HPDE6-E6E7 (cell line): Measurements from ENCODE around the gene PKD1.
"Not testable (repeated sequence)": the region's sequence is repeated elsewhere in the genome, so short reads cannot be mapped to it uniquely, and the experiment has no call there.

Source experiments
- DNase-seq: peaks from one replicate; pipeline ENCODE4 v3.0.0; 2011; ENCODE audit warnings: missing footprints; ENCODE audit errors: extremely low spot score

The PKD1 gene

DNA sequence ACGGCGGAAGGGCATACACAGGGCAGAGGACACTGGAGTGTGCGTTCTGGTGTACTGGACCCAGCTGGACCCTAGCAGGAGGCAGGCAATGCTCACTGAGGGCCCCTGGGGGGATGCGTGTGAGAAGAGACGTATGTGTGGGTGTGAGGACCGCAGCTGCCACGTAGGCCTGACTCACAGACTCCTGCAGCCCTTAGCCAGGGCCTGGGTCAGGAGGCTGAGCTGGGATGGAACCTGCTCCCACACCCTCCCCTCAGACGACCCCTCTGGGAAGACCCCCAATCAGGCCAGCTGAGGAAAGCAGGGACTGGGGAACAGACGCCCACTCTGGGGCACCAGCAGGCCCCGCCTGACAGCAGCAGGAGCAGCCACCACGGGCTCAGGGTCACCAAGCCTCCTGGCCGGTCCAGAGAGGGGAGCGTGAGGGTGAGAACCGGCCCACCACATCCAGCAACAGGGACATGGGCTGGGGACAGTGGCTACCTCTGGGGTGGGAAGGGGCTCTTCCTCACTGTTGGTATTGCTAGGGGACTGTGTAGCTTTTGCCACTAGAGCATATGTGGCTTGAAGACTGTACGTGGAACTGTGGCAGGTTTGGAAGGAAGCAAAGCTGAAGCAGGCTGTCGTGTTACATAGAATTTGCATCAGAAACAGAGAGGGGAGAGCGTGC lies 28.4 kb downstream of the PKD1 start:
- DNase-seq = not testable (repeated sequence)

GRCh38 chr16:2106211-2106610 lies 29.5 kb downstream of the PKD1 start:
- DNase-seq = not testable (repeated sequence)

DNA sequence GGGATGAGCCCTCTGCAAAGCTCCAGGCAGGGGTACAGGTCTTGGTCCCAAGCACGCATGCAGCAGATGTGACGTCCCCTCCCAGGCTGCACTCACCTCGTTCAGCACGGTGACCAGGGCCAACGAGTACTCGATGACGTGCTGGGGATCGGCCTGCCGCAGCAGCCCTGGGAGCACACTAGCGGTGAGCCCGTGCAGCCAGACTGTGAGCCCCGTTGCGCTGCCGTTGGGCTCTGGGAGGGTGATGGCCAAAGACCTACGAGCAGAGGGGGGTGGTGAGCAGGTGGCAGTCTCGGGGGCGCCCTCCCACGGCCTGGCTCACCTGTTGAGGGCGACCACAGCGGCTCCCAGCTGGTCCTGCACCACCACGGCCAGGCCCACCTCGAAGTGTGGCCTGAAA lies 29.9 kb downstream of the PKD1 start:
- DNase-seq = not testable (repeated sequence)

DNA sequence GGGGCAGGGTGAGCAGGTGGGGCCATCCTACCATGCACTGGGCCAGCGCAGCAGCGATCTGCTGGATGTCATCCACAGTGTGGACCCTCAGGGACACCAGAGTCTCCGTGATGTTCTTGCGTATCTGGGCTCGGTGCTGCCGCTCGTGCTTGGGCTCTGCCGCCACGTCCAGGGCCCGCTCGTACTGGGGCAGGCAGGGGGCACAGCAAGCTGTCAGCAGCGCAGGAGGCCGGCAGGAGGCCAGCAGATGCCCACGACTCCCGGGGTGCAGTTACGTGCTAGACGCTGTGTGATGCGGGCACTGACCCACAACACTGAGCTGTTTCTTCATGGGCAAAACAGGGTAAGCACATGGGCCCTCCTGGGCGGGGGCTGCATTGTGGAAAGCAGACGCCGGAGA lies 30.4 kb downstream of the PKD1 start:
- DNase-seq = not testable (repeated sequence)

- DNase-seq = not testable (repeated sequence)
Measured at GRCh38 chr16:2104464-2104863, 31.2 kb downstream of the PKD1 start.

DNA sequence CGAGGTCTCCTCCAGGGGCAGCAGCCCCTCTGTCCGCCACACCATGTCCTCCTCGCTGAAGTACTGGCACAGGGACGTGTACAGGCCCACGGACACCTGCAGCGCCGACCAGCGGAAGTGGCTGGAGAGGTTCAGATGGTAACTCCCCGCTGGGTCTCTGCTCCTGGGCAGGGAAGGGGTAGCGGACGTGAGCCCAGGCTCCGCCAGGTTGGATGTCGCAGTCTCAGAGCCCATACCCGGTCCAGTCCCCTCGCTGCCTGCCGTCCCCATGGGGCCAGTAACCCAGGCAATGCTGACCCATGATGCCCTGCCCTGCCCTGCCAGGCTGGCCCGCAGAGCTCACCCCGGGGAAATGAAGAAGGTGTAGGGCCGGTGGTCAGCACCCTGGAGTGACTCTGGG lies 33.2 kb downstream of the PKD1 start:
- no peak for DNase-seq

- DNase-seq = not testable (repeated sequence)
Measured at GRCh38 chr16:2101581-2101980, 34.1 kb downstream of the PKD1 start.

GRCh38 chr16:2097689-2098088 lies 38.0 kb downstream of the PKD1 start:
- not testable (repeated sequence) for DNase-seq

- no peak for DNase-seq
Measured at GRCh38 chr16:2096853-2097595, 38.7 kb downstream of the PKD1 start.

- DNase-seq = no peak
Measured at GRCh38 chr16:2095918-2096582, 39.6 kb downstream of the PKD1 start.

GRCh38 chr16:2095315-2095853 lies 40.3 kb downstream of the PKD1 start:
- peak; percentile 58 for DNase-seq

DNA sequence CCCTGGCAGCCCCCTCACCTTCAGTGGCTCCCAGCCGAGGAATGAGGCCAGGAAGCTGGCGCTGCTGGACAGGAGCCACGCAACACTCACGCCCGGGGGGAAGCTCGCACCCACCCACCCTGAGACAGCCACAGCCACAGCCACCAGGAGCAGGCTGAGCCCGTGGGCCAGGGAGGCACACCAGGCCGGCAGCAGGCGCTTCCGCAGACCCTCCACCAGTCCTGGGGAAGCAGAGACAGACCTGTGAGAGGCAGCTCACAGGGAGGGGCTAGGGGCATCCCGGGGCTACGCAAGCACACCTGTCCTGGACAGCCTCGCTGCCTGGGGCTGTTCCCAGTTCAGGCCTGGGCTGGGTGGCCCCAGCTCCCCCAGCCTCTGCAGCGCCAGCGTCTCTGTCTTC lies 41.9 kb downstream of the PKD1 start:
- DNase-seq = no peak

- no peak for DNase-seq
Measured at GRCh38 chr16:2092866-2093265, 42.8 kb downstream of the PKD1 start.

DNA sequence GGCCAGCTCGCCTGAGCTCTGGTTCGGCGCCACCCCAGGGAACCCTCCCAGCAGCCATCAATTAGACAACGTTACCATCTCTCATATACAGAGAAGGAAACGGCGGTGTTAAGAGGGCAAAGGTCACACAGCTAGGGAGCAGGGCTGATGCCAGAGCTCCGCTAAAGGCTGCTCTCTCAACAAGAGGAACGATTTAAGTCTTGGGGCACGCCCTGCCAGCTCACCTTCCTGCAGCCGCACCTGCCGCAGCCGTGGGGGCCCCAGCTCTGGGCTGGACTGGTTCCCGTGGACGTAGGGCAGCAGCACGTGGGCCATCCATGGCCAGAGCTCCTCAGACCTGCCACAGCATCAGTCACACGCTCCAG lies 43.5 kb downstream of the PKD1 start:
- DNase-seq = no peak

GRCh38 chr16:2091547-2092255 lies 44.0 kb downstream of the PKD1 start:
- DNase-seq = no peak

DNA sequence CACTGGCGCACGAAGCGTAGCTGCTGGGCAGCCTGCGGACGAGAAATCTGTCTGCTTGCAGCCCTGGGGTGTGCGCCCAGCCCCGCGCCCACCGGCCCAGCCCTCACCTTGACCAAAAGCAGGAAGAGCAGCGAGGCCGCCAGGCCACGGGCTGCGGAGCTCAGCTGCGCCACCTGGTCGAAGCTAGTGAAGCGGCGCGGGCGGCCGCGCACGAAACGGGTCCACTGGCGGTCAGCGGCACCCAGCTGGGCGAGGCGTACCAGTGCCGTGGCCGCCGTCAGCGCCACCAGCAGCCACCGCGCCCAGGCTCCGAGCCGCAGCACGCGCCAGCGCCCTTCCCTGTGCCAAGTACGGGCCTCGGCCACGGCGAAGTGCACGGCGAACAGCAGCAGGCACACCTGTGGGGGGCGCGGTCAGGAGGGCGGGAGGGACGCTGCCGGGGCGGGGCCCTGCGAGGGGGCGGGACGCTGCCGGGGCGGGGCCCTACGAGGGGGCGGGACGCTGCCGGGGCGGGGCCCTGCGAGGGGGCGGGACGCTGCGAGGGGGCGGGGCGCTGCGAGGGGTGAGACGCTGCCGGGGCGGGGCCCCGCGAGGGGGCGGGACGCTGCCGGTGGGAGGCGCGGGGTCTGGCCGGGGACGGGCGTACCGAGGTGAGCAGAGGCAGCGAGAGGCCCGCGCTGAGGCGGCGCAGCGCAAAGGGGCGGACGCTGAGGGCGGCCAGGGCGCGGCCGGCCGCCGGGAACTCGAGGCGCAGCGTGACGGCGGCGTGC lies 44.7 kb downstream of the PKD1 start:
- no peak for DNase-seq

- no peak for DNase-seq
Measured at GRCh38 chr16:2090481-2090776, 45.3 kb downstream of the PKD1 start.

GRCh38 chr16:2089706-2090480 lies 45.8 kb downstream of the PKD1 start:
- no peak for DNase-seq

- no peak for DNase-seq
Measured at GRCh38 chr16:2088759-2089358, 46.8 kb downstream of the PKD1 start.
